HCT116 (cell line): ENCODE measurements around the gene CYB561D1. TPM values are rescaled to one million over a fixed set of nuclear protein-coding genes. Genes with fewer than 3 reads are reported as not detected.

Source experiments
- ATAC-seq: fragments of 200-7000 bp; cut with Tn5 transposase; 2 replicates; pipeline ENCODE4 v1.9.1; 2020; ENCODE audit warnings: mild to moderate bottlenecking, moderate library complexity
- BruUV-seq: library from RNA; stranded (reverse); fragments of 400-500 nt; replicated peaks from 2 replicates; lab custom pipeline; 2021; lab: Mats Ljungman, UMichigan
- CTCF ChIA-PET: fragments of 300-600 bp; sonication (Branson Sonifier 250); formaldehyde crosslinking; loops from one replicate; lab custom pipeline; 2021; ENCODE audit warnings: antibody characterized with exemption; lab: Charles Lee
- POLR2A ChIA-PET: fragments of 300-600, 350-600 bp; sonication (Branson Sonifier 250); formaldehyde crosslinking; loops from one replicate; lab custom pipeline; 2021; ENCODE audit warnings: antibody characterized with exemption; lab: Charles Lee
- RAD21 ChIA-PET, 2 experiments: fragments of 300-600 bp; sonication (Branson Sonifier 250); formaldehyde crosslinking; loops; one replicate each; lab custom pipeline; 2023; ENCODE audit warnings: low total read pairs in 2 of 2; ENCODE audit not compliant: uncharacterized antibody in 2 of 2, unreplicated experiment in 2 of 2, low non-redundant PET in 1 of 2; lab: Charles Lee
- DNase-seq: peaks from one replicate; pipeline ENCODE4 v3.0.0-alpha.2; 2010; ENCODE audit warnings: low read depth, low spot score
- H2AFZ ChIP-seq: fragments of 200-600 bp; shearing (Covaris generic), sonication (generic); 2 replicates; pipeline ENCODE4 v1.6.1; 2017; ENCODE audit warnings: low read depth, mixed run types, mixed read lengths, antibody characterized with exemption, low read length; ENCODE audit not compliant: poor library complexity, severe bottlenecking
- H3K27ac ChIP-seq: 2 replicates; pipeline ENCODE4 v1.5.1; 2012; ENCODE audit warnings: low read depth, low read length
- H3K27me3 ChIP-seq: fragments of 200-600 bp; sonication (generic); 2 replicates; pipeline ENCODE4 v1.6.1; 2016; ENCODE audit warnings: mixed run types, low read length, mixed read lengths; ENCODE audit not compliant: insufficient read depth
- H3K36me3 ChIP-seq, 2 experiments: fragments of 200-500 bp in 1 of 2; fragments of 200-600 bp in 1 of 2; sonication (Bioruptor generic) in 1 of 2; sonication (generic) in 1 of 2; 2 replicates each; pipeline versions ENCODE4 v1.5.1 to v1.6.1; 2014 to 2016; ENCODE audit warnings: low read length in 2 of 2, inconsistent platforms in 1 of 2, mixed read lengths in 1 of 2, mixed run types in 1 of 2; ENCODE audit not compliant: insufficient read depth in 2 of 2, control insufficient read depth in 1 of 2
- H3K4me1 ChIP-seq, 2 experiments: fragments of 200-600 bp in 1 of 2; sonication (generic) in 1 of 2; 2 replicates each; pipeline versions ENCODE4 v1.5.1 to v1.6.1; 2012 to 2017; ENCODE audit warnings: low read length in 2 of 2, inconsistent platforms in 1 of 2, mild to moderate bottlenecking in 1 of 2, mixed read lengths in 1 of 2, mixed run types in 1 of 2, moderate library complexity in 1 of 2; ENCODE audit not compliant: insufficient read depth in 2 of 2, control insufficient read depth in 1 of 2
- H3K4me2 ChIP-seq: fragments of 200-600 bp; sonication (generic); 2 replicates; pipeline ENCODE4 v1.6.1; 2017; ENCODE audit warnings: mixed run types, low read length, mixed read lengths
- H3K4me3 ChIP-seq, 2 experiments: fragments of 200-600 bp in 1 of 2; sonication (generic) in 1 of 2; replicated peaks in 1 of 2; 2 replicates each; pipeline ENCODE4 v1.5.1; 2011 to 2016; ENCODE audit warnings: low read length in 2 of 2, control low read depth in 1 of 2, low read depth in 1 of 2, mild to moderate bottlenecking in 1 of 2, mixed read lengths in 1 of 2, mixed run types in 1 of 2
- H3K79me2 ChIP-seq: fragments of 200-600 bp; sonication (generic); 2 replicates; pipeline ENCODE4 v1.6.1; 2017; ENCODE audit warnings: mild to moderate bottlenecking, mixed run types, low read length, moderate library complexity, mixed read lengths; ENCODE audit not compliant: insufficient read depth
- H3K9ac ChIP-seq: fragments of 200-600 bp; sonication (generic); 2 replicates; pipeline ENCODE4 v1.6.1; 2016; ENCODE audit warnings: low read length, mixed read lengths
- H3K9me2 ChIP-seq: fragments of 200-600 bp; sonication (generic), shearing (Covaris generic); 2 replicates; pipeline ENCODE4 v1.6.1; 2017; ENCODE audit warnings: mixed run types, mild to moderate bottlenecking, moderate library complexity; ENCODE audit not compliant: insufficient read depth
- H3K9me3 ChIP-seq, 2 experiments: fragments of 200-500 bp in 1 of 2; fragments of 200-600 bp in 1 of 2; sonication (Bioruptor generic) in 1 of 2; sonication (generic) in 1 of 2; 2 replicates each; pipeline ENCODE4 v1.6.1; 2014 to 2017; ENCODE audit warnings: low read length in 2 of 2, mixed read lengths in 2 of 2, inconsistent platforms in 1 of 2, low read depth in 1 of 2, mild to moderate bottlenecking in 1 of 2, mixed run types in 1 of 2, moderate library complexity in 1 of 2; ENCODE audit not compliant: control insufficient read depth in 1 of 2, insufficient read depth in 1 of 2
- H4K20me1 ChIP-seq: fragments of 200-600 bp; sonication (generic), shearing (Covaris generic); 2 replicates; pipeline ENCODE4 v1.6.1; 2017; ENCODE audit warnings: mixed run types, mild to moderate bottlenecking, moderate library complexity; ENCODE audit not compliant: insufficient read depth
- CBX3 ChIP-seq: IDR thresholded peaks from 2 replicates; pipeline ENCODE4 v1.6.1; 2012; ENCODE audit warnings: low read depth
- CEBPB ChIP-seq: IDR thresholded peaks from 2 replicates; pipeline ENCODE4 v1.6.1; 2012; ENCODE audit warnings: low read depth
- ELF1 ChIP-seq: IDR thresholded peaks from 2 replicates; pipeline ENCODE4 v1.6.1; 2012; ENCODE audit warnings: low read depth, borderline replicate concordance
- POLR2A ChIP-seq: IDR thresholded peaks from 2 replicates; pipeline ENCODE4 v1.7.0; 2011; ENCODE audit warnings: borderline replicate concordance; ENCODE audit not compliant: insufficient read depth, insufficient read length; ENCODE audit errors: extremely low read depth
- SIN3A ChIP-seq: IDR thresholded peaks from 2 replicates; pipeline ENCODE4 v1.6.1; 2012; ENCODE audit warnings: low read depth
- SRF ChIP-seq: IDR thresholded peaks from 2 replicates; pipeline ENCODE4 v1.6.1; 2012; ENCODE audit warnings: low read depth
- ZFX ChIP-seq: fragments of 450-650 bp; IDR thresholded peaks from 2 replicates; pipeline ENCODE4 v1.6.1; 2017
- intact Hi-C: fragments of 100-400 bp; cut with micrococcal nuclease; formaldehyde crosslinking; loops from 2 replicates; pipeline ENCODE4 v1.10.0; 2022
- total RNA-seq: library from RNA; stranded (reverse); gene quantifications from one replicate; pipeline ENCODE4 v1.2.1, GENCODE V29; 2021; ENCODE audit not compliant: unreplicated experiment
- TF ChIP-seq, protein P1 (sequence below): IDR thresholded peaks from 2 replicates; pipeline ENCODE4 v1.6.1; 2012; ENCODE audit warnings: low read depth
- TF ChIP-seq, protein P2 (sequence below), 3 experiments: fragments of 200-600 bp in 1 of 3; sonication (generic) in 1 of 3; IDR thresholded peaks in 2 of 3; conservative IDR thresholded peaks in 1 of 3; 2 replicates each; pipeline ENCODE4 v1.5.1; 2012 to 2017; ENCODE audit warnings: low read depth in 2 of 3, low read length in 2 of 3, antibody characterized with exemption in 1 of 3, borderline replicate concordance in 1 of 3, control low read depth in 1 of 3, mild to moderate bottlenecking in 1 of 3, mixed read lengths in 1 of 3, mixed run types in 1 of 3, moderate library complexity in 1 of 3; ENCODE audit not compliant: insufficient read depth in 1 of 3

Gene CYB561D1
- total RNA-seq, 1 experiment from 2014 or later: 5.9 TPM

DNA sequence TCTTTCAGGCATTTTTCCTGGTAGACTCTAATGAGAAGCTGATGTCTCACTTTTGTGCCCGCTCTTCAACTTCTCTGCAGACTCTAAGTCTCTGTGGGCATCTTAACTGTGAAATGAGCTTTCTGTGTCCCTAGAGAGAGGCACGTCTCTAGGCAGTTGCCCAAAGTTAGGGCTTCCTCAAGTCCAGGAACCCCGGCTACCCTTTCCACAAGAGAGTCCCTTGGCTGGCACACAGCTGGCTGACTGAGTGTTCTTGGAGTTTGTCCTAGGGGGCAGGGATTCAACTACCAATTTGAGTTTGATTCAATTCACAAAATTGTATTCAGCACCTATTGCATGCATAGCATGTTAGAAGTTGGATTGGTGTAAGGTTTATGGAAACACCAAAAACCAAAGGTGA lies 47.2 kb downstream of the CYB561D1 start:
- ATAC-seq (no peak), DNase-seq (no peak)
- BruUV-seq: no TSS peak
- H3K4me1 ChIP-seq: no peaks in the 10 kb centered on the region
- no peaks in the 10 kb centered on the region for H3K9me2 ChIP-seq
- no peak overlapping the region for H3K4me2 ChIP-seq
- no peaks in the 10 kb centered on the region for H3K9me3 ChIP-seq
- no peaks in the 10 kb centered on the region for H4K20me1 ChIP-seq
- no peaks in the 10 kb centered on the region for H3K79me2 ChIP-seq
- no peak for TF ChIP-seq ZFX
- TF ChIP-seq POLR2A: no peak
- TF ChIP-seq, protein P1, sequence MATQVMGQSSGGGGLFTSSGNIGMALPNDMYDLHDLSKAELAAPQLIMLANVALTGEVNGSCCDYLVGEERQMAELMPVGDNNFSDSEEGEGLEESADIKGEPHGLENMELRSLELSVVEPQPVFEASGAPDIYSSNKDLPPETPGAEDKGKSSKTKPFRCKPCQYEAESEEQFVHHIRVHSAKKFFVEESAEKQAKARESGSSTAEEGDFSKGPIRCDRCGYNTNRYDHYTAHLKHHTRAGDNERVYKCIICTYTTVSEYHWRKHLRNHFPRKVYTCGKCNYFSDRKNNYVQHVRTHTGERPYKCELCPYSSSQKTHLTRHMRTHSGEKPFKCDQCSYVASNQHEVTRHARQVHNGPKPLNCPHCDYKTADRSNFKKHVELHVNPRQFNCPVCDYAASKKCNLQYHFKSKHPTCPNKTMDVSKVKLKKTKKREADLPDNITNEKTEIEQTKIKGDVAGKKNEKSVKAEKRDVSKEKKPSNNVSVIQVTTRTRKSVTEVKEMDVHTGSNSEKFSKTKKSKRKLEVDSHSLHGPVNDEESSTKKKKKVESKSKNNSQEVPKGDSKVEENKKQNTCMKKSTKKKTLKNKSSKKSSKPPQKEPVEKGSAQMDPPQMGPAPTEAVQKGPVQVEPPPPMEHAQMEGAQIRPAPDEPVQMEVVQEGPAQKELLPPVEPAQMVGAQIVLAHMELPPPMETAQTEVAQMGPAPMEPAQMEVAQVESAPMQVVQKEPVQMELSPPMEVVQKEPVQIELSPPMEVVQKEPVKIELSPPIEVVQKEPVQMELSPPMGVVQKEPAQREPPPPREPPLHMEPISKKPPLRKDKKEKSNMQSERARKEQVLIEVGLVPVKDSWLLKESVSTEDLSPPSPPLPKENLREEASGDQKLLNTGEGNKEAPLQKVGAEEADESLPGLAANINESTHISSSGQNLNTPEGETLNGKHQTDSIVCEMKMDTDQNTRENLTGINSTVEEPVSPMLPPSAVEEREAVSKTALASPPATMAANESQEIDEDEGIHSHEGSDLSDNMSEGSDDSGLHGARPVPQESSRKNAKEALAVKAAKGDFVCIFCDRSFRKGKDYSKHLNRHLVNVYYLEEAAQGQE: no peak
- no peak for TF ChIP-seq SRF
- no peak for TF ChIP-seq CBX3
- TF ChIP-seq, all 23 proteins: peak for 0
- H3K9ac ChIP-seq: no peak overlapping the region
- ChIA-PET RAD21 (interaction anchor here in 1 of 2 experiments (0.6 kb wide), 1 partner anchor 89 kb away, joined by 8 read pairs; no protein-coding TSS in a partner anchor), POLR2A (no interaction called here), CTCF (interaction anchor here (1.0 to 1.2 kb wide), 2 partner anchors 49 to 99 kb away, joined by 3 to 4 read pairs; no protein-coding TSS in a partner anchor)
- no peaks in the 10 kb centered on the region for H3K27me3 ChIP-seq
- no peak overlapping the region for H3K27ac ChIP-seq
- no peaks in the 10 kb centered on the region for H3K36me3 ChIP-seq
- intact Hi-C loops: no loop called here
- no peak overlapping the region for H2AFZ ChIP-seq
- no peak overlapping the region for H3K4me3 ChIP-seq

DNA sequence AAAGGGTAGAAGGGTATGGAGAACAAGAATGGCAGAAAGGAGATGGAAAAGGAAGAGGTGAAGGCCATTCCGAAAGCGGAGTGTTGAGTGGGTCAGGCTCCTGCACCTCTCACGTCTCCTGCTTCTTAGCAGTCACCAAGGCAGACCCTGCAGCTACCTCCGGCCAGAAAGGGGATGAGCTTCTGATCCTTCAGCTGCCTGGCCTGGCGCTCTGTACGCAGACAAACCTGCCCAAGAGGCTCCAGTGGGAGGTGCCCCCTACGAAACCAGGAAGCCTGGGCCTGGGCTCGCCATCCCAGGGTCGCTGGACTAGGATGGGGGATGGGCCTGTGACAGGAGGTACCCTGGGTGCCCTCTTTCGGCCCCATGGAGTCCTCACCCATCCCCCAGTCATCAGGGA lies 48.8 kb downstream of the CYB561D1 start:
- ATAC-seq: no peak
- H3K9me2 ChIP-seq: no peaks in the 10 kb centered on the region
- no peaks in the 10 kb centered on the region for H4K20me1 ChIP-seq
- no peak for TF ChIP-seq ELF1
- TF ChIP-seq, protein P1: no peak
- TF ChIP-seq, protein P2, sequence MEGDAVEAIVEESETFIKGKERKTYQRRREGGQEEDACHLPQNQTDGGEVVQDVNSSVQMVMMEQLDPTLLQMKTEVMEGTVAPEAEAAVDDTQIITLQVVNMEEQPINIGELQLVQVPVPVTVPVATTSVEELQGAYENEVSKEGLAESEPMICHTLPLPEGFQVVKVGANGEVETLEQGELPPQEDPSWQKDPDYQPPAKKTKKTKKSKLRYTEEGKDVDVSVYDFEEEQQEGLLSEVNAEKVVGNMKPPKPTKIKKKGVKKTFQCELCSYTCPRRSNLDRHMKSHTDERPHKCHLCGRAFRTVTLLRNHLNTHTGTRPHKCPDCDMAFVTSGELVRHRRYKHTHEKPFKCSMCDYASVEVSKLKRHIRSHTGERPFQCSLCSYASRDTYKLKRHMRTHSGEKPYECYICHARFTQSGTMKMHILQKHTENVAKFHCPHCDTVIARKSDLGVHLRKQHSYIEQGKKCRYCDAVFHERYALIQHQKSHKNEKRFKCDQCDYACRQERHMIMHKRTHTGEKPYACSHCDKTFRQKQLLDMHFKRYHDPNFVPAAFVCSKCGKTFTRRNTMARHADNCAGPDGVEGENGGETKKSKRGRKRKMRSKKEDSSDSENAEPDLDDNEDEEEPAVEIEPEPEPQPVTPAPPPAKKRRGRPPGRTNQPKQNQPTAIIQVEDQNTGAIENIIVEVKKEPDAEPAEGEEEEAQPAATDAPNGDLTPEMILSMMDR (IDR thresholded peaks at IDR 0.05 in 2 of 3, conservative IDR thresholded peaks at IDR 0.05 in 1 of 3; ENCODE audit: borderline replicate concordance in 1 of 3, insufficient read depth in 1 of 3, low read depth in 2 of 3, low read length in 2 of 3): no peak
- no peak for TF ChIP-seq SIN3A
- no peak for TF ChIP-seq CBX3
- no peak for TF ChIP-seq CEBPB
- H3K36me3 ChIP-seq: no peaks in the 10 kb centered on the region
- H3K4me3 ChIP-seq: no peak overlapping the region
- intact Hi-C loops: no loop called here
- H3K4me1 ChIP-seq: peaks cover 7 to 13% of the 10 kb centered on the region in 2 experiments
- no peak overlapping the region for H3K9ac ChIP-seq
- H3K9me3 ChIP-seq: no peaks in the 10 kb centered on the region
- RAD21 ChIA-PET: no interaction called here
- DNase-seq: no peak
- no peak overlapping the region for H2AFZ ChIP-seq
- no peak overlapping the region for H3K4me2 ChIP-seq
- no peaks in the 10 kb centered on the region for H3K27me3 ChIP-seq
- CTCF ChIA-PET: interaction anchor here (0.6 kb wide), 1 partner anchor 107 kb away, joined by 3 read pairs; no protein-coding TSS in a partner anchor
- POLR2A ChIA-PET: no interaction called here
- peaks cover 8% of the 10 kb centered on the region for H3K79me2 ChIP-seq
- H3K27ac ChIP-seq: no peak overlapping the region
- BruUV-seq: no TSS peak
